ENCODE results near the gene ARL2. TPM values are rescaled to one million over a fixed set of nuclear protein-coding genes. Genes with fewer than 3 reads are reported as not detected.

The ARL2 gene
- polyA plus RNA-seq, 1 donor (not counting 4 experiments of a cell fraction or from before 2014, with no cell fraction given) = 77.8 TPM

DNA sequence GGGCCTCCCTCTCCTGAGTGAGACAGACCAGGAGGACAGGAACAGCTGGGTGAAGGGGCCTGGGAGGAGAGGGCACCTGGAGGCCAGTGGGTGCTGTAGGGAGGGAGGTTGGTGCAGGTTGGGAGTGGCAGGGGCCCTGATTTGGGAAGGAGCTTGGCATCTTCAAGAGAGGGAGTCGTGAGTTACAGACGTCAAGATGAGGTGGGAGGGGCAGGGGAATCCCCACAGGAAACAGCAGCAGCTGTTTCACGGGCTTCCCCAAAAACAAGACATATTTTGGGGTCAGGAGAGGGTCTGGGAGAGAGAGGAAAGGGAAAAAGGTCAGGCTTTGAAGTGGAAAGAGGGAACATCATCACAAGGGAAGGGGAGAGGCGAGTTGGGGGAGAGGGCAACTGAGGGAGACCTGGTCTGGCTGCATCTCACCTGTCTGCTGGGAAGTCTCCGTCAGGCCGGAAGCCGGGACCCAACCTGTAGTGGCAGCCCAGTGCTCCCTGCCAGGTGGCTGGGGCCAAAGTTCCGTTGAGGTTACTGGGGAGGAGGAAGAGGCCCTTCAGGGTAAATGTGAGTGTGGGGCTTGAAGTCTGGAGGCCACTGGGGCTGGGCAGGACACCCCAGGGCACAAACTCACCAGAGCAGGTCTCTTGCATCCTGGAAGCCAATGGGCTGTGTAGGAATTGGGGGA is 40.0 kb downstream of the ARL2 start:
- Histone ChIP-seq H3K36me3 (ENCODE audit: control insufficient read depth in 2 of 2, extremely low read depth in 1 of 2, insufficient read depth in 2 of 2, low read length in 2 of 2) (no peaks in the 10 kb centered on the region), H3K9me3 (ENCODE audit: control insufficient read depth, low read depth, low read length) (no peaks in the 10 kb centered on the region), H3K9ac (ENCODE audit: control insufficient read depth, extremely low read depth, insufficient read depth, low read length) (no peak overlapping the region), H3K4me3 (ENCODE audit: control insufficient read depth in 2 of 3, extremely low read depth in 1 of 3, insufficient read depth in 2 of 3, low read depth in 1 of 3, low read length in 3 of 3) (no peak overlapping the region), H3K4me2 (ENCODE audit: control insufficient read depth, extremely low read depth, insufficient read depth, low read depth, low read length) (no peak overlapping the region), H2AFZ (ENCODE audit: control insufficient read depth, low read length) (no peak overlapping the region), H3K27ac (ENCODE audit: control insufficient read depth, insufficient read depth, low read length) (no peak overlapping the region), H3K9me1 (ENCODE audit: control insufficient read depth, extremely low read depth, insufficient read depth, low read length) (no peaks in the 10 kb centered on the region), H3K4me1 (ENCODE audit: control insufficient read depth, extremely low read depth, insufficient read depth, low read length) (no peaks in the 10 kb centered on the region), H3K79me2 (ENCODE audit: control insufficient read depth, insufficient read depth, low read length) (no peaks in the 10 kb centered on the region), H4K20me1 (ENCODE audit: control insufficient read depth, extremely low read depth, insufficient read depth, low read length) (no peaks in the 10 kb centered on the region), H3K27me3 (ENCODE audit: control insufficient read depth, extremely low read depth, insufficient read depth, low read length) (peaks cover 4% of the 10 kb centered on the region)
- dilution Hi-C loops (cut with MboI; ENCODE audit: extremely low pct_ligation_motif_present, low sequenced_read_pairs) = no loop called here
- TF ChIP-seq, protein P1, sequence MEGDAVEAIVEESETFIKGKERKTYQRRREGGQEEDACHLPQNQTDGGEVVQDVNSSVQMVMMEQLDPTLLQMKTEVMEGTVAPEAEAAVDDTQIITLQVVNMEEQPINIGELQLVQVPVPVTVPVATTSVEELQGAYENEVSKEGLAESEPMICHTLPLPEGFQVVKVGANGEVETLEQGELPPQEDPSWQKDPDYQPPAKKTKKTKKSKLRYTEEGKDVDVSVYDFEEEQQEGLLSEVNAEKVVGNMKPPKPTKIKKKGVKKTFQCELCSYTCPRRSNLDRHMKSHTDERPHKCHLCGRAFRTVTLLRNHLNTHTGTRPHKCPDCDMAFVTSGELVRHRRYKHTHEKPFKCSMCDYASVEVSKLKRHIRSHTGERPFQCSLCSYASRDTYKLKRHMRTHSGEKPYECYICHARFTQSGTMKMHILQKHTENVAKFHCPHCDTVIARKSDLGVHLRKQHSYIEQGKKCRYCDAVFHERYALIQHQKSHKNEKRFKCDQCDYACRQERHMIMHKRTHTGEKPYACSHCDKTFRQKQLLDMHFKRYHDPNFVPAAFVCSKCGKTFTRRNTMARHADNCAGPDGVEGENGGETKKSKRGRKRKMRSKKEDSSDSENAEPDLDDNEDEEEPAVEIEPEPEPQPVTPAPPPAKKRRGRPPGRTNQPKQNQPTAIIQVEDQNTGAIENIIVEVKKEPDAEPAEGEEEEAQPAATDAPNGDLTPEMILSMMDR (optimal IDR thresholded peaks at IDR 0.05 in 1 of 3, IDR thresholded peaks at IDR 0.05 in 1 of 3, conservative IDR thresholded peaks at IDR 0.05 in 1 of 3; ENCODE audit: extremely low read depth in 1 of 3, insufficient read depth in 2 of 3, low read length in 3 of 3) = no peak
- no peak for TF ChIP-seq EZH2 (IDR thresholded peaks at IDR 0.05; ENCODE audit: low read length)
- DNase-seq (ENCODE audit: low read depth, low spot score) (no peak), FAIRE-seq (no peak)

DNA sequence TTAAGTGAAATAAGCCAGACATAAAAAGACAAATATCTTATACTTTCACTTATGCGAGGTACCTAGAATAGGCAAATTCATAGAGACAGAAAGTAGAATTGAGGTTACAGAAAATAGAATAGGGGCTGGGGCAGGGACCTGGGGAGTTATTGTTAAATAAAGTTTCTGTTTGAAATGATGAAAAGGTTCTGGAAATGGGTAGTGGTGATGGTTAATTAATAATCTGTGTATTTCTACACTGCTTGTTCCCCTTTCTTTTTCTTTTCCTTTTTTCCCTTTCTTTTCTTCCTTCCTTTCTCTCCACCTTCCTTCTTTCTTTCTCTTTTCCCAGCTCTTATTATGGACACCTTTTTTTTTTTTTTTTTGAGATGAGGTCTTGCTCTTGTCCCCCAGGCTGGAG is 41.6 kb downstream of the ARL2 start:
- Histone ChIP-seq H3K9ac (ENCODE audit: control insufficient read depth, extremely low read depth, insufficient read depth, low read length) (no peak overlapping the region), H3K9me3 (ENCODE audit: control insufficient read depth, low read depth, low read length) (no peaks in the 10 kb centered on the region)
- no peak for FAIRE-seq

More for the DNA sequence above, 41.6 kb downstream of the ARL2 start:
- Histone ChIP-seq H4K20me1 (ENCODE audit: control insufficient read depth, extremely low read depth, insufficient read depth, low read length) (no peaks in the 10 kb centered on the region), H3K4me3 (ENCODE audit: control insufficient read depth in 2 of 3, extremely low read depth in 1 of 3, insufficient read depth in 2 of 3, low read depth in 1 of 3, low read length in 3 of 3) (no peak overlapping the region), H3K36me3 (ENCODE audit: control insufficient read depth in 2 of 2, extremely low read depth in 1 of 2, insufficient read depth in 2 of 2, low read length in 2 of 2) (no peaks in the 10 kb centered on the region), H3K27ac (ENCODE audit: control insufficient read depth, insufficient read depth, low read length) (no peak overlapping the region), H3K79me2 (ENCODE audit: control insufficient read depth, insufficient read depth, low read length) (no peaks in the 10 kb centered on the region), H3K4me1 (ENCODE audit: control insufficient read depth, extremely low read depth, insufficient read depth, low read length) (no peaks in the 10 kb centered on the region), H2AFZ (ENCODE audit: control insufficient read depth, low read length) (no peak overlapping the region), H3K27me3 (ENCODE audit: control insufficient read depth, extremely low read depth, insufficient read depth, low read length) (peaks cover 4% of the 10 kb centered on the region), H3K4me2 (ENCODE audit: control insufficient read depth, extremely low read depth, insufficient read depth, low read depth, low read length) (no peak overlapping the region), H3K9me1 (ENCODE audit: control insufficient read depth, extremely low read depth, insufficient read depth, low read length) (no peaks in the 10 kb centered on the region)
- dilution Hi-C loops (cut with MboI; ENCODE audit: extremely low pct_ligation_motif_present, low sequenced_read_pairs) = no loop called here
- no peak for TF ChIP-seq EZH2 (IDR thresholded peaks at IDR 0.05; ENCODE audit: low read length)
- TF ChIP-seq, protein P1 (optimal IDR thresholded peaks at IDR 0.05 in 1 of 3, IDR thresholded peaks at IDR 0.05 in 1 of 3, conservative IDR thresholded peaks at IDR 0.05 in 1 of 3; ENCODE audit: extremely low read depth in 1 of 3, insufficient read depth in 2 of 3, low read length in 3 of 3) = no peak
- no peak for DNase-seq (ENCODE audit: low read depth, low spot score)
